ENCODE data around the gene FIGLA. TPM values are rescaled to one million over a fixed set of nuclear protein-coding genes. Genes with fewer than 3 reads are reported as not detected.
A peak's percentile ranks its signal among the peaks of the same experiment; 100 is the strongest.

The FIGLA gene
- total and polyA plus RNA-seq, 2 of the 8 experiments (the other 6 are each of a cell fraction or from before 2014, with no cell fraction given) = not detected

GRCh38 chr2:70744397-70744796 lies 46.0 kb downstream of the FIGLA start:
- Histone ChIP-seq H2BK5ac (ENCODE audit: low read depth, low read length) (no peak overlapping the region), H3K4me1 (replicated peaks in 1 of 4; ENCODE audit: control insufficient read depth in 3 of 4, insufficient read depth in 4 of 4, low read length in 3 of 4) (peaks cover 1 to 24% (median 7%) of the 10 kb centered on the region in 4 experiments; a peak in 4 of 7 replicates), H4K20me1 (replicated peaks in 1 of 2; ENCODE audit: control insufficient read depth in 1 of 2, insufficient read depth in 2 of 2, low read length in 2 of 2) (peaks cover 15 to 16% of the 10 kb centered on the region in 2 experiments), H2BK15ac (ENCODE audit: low read length) (no peak overlapping the region), H2AFZ (ENCODE audit: low read length) (no peak overlapping the region), H2BK20ac (ENCODE audit: low read length) (no peak overlapping the region), H3K14ac (ENCODE audit: insufficient read length) (no peak overlapping the region), H3K23ac (ENCODE audit: insufficient read length) (no peak overlapping the region), H2AK5ac (ENCODE audit: low read depth, low read length) (no peak overlapping the region), H3K9ac (replicated peaks in 1 of 4; ENCODE audit: extremely low read depth in 1 of 4, low read depth in 3 of 4, low read length in 3 of 4) (no peak overlapping the region), H3K27ac (ENCODE audit: low read depth, low read length) (no peak overlapping the region), H4K5ac (ENCODE audit: insufficient read length, low read depth, low read length) (no peak overlapping the region), H3K79me2 (ENCODE audit: control insufficient read depth in 1 of 2, insufficient read depth in 2 of 2, low read length in 2 of 2) (peaks cover 7 to 97% of the 10 kb centered on the region in 2 experiments), H3K79me1 (ENCODE audit: low read depth, low read length) (peaks cover 14% of the 10 kb centered on the region), H3K9me3 (ENCODE audit: insufficient read depth in 2 of 2, low read depth in 1 of 2, low read length in 1 of 2) (peaks cover 0 to 4% of the 10 kb centered on the region in 2 experiments; a peak in 1 of 4 replicates), H2BK12ac (ENCODE audit: low read depth, low read length) (no peak overlapping the region), H3K36me3 (ENCODE audit: control insufficient read depth in 2 of 4, insufficient read depth in 4 of 4, low read length in 3 of 4) (no peaks in the 10 kb centered on the region; a peak in 1 of 8 replicates), H3K27me3 (replicated peaks in 1 of 4; ENCODE audit: control insufficient read depth in 3 of 4, extremely low read depth in 1 of 4, insufficient read depth in 3 of 4, low read length in 3 of 4) (no peaks in the 10 kb centered on the region), H4K8ac (ENCODE audit: extremely low read depth, insufficient read depth, low read length) (no peak overlapping the region), H3K56ac (replicated peaks; ENCODE audit: insufficient read length, low read depth, low read length) (no peak overlapping the region), H3K18ac (ENCODE audit: extremely low read depth, low read length) (no peak overlapping the region), H3K4me3 (ENCODE audit: extremely low read depth in 1 of 4, insufficient read depth in 2 of 4, low read depth in 3 of 4, low read length in 4 of 4) (no peak overlapping the region), H3K4me2 (ENCODE audit: insufficient read depth in 1 of 2, low read depth in 2 of 2, low read length in 2 of 2) (no peak overlapping the region), H4K91ac (replicated peaks; ENCODE audit: insufficient read length, low read length) (no peak overlapping the region), H3K4ac (replicated peaks; ENCODE audit: insufficient read length, low read depth, low read length) (no peak overlapping the region), H2BK120ac (replicated peaks; ENCODE audit: low read depth, low read length) (no peak overlapping the region), H3K23me2 (ENCODE audit: low read depth, low read length) (no peaks in the 10 kb centered on the region; the same call in 1 of the 2 replicates)
- TF ChIP-seq ATF3 (IDR thresholded peaks at IDR 0.05; ENCODE audit: insufficient read depth, low read depth, low read length) = no peak
- TF ChIP-seq BRCA1 (IDR thresholded peaks at IDR 0.05; ENCODE audit: low read depth, low read length) = no peak
- no peak for TF ChIP-seq RFX5 (IDR thresholded peaks at IDR 0.05; ENCODE audit: borderline replicate concordance, low read depth, low read length)
- no peak for TF ChIP-seq CHD1 (IDR thresholded peaks at IDR 0.05; ENCODE audit: low read depth, low read length)
- no peak for TF ChIP-seq ZNF274 (IDR thresholded peaks at IDR 0.05; ENCODE audit: borderline replicate concordance, extremely low read depth, low read length)
- TF ChIP-seq CTBP2 (IDR thresholded peaks at IDR 0.05; ENCODE audit: borderline replicate concordance, insufficient read depth, insufficient read length, low read length) = no peak
- no peak for TF ChIP-seq TAF1 (IDR thresholded peaks at IDR 0.05; ENCODE audit: low read depth, low read length)
- CTCF ChIA-PET (ENCODE audit: partially characterized antibody) = interaction anchor here (0.6 to 6.3 kb wide), 9 partner anchors 16 to 89 kb away, joined by 3 to 39 read pairs (median 3); partner anchors contain the start of gene ADD2
- no peak for FAIRE-seq
- peak in 1 of 2 experiments; percentile 35 for DNase-seq (ENCODE audit: low read depth in 1 of 2, low spot score in 2 of 2)
- POLR2A ChIA-PET (ENCODE audit: partially characterized antibody) = interaction anchor here (1.0 to 2.4 kb wide), 3 partner anchors 18 to 24 kb away, joined by 3 to 12 read pairs (median 5); partner anchors contain the start of gene ADD2
- WGBS, 2 experiments (ENCODE audit: extremely low coverage in 1 of 2, insufficient coverage in 1 of 2, insufficient read length in 1 of 2, insufficient replicate concordance in 2 of 2, low coverage in 1 of 2, low lambda C conversion rate in 2 of 2, missing lambda C conversion rate in 1 of 2) = 77% methylated on average over 3 of the region's 3 CpGs; no CpG with 5 or more reads in 1 of the 2 experiments
